Measurements from ENCODE around the gene VWF.

Gene VWF

DNA sequence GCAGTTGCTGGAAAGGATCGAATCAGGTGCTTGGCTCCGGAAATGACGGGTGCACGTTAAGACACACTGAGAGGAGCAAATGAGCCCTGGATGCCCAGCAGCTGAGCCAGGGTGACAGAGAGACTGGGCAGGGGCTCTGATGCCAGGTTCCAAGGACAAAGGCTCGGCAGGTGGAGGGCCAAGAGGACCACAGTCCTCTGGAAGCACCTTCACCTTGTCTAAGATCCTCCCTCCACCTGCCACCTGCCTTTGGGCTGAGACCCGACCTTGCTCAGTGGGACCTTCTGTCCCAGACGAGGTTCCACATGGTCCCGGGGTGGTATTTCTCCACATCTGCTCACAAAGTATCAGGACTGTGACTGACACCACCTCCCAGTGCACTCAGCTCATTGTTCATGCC is 180.4 kb downstream of the VWF start:
- Histone ChIP-seq H3K79me2 (ENCODE audit: low read length) (no peaks in the 10 kb centered on the region), H4K20me1 (ENCODE audit: insufficient read depth, low read length) (no peaks in the 10 kb centered on the region), H3K4me1 (ENCODE audit: low read length) (no peaks in the 10 kb centered on the region), H3K9ac (ENCODE audit: low read length) (no peak overlapping the region), H3K9me3 (ENCODE audit: insufficient read depth, low read length) (no peaks in the 10 kb centered on the region), H3K27me3 (ENCODE audit: low read depth, low read length) (peaks cover 4% of the 10 kb centered on the region; the same call in 1 of the 2 replicates), H3K27ac (ENCODE audit: low read length) (no peak overlapping the region), H3K4me2 (ENCODE audit: low read length) (no peak overlapping the region), H2AFZ (ENCODE audit: low read depth, low read length) (no peak overlapping the region), H3K36me3 (replicated peaks; ENCODE audit: low read depth, low read length) (no peaks in the 10 kb centered on the region), H3K4me3 (ENCODE audit: low read length) (no peak overlapping the region)
- TF ChIP-seq, protein P1, sequence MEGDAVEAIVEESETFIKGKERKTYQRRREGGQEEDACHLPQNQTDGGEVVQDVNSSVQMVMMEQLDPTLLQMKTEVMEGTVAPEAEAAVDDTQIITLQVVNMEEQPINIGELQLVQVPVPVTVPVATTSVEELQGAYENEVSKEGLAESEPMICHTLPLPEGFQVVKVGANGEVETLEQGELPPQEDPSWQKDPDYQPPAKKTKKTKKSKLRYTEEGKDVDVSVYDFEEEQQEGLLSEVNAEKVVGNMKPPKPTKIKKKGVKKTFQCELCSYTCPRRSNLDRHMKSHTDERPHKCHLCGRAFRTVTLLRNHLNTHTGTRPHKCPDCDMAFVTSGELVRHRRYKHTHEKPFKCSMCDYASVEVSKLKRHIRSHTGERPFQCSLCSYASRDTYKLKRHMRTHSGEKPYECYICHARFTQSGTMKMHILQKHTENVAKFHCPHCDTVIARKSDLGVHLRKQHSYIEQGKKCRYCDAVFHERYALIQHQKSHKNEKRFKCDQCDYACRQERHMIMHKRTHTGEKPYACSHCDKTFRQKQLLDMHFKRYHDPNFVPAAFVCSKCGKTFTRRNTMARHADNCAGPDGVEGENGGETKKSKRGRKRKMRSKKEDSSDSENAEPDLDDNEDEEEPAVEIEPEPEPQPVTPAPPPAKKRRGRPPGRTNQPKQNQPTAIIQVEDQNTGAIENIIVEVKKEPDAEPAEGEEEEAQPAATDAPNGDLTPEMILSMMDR (IDR thresholded peaks at IDR 0.05; ENCODE audit: low read depth, low read length) = no peak
- TF ChIP-seq EZH2phosphoT487 (IDR thresholded peaks at IDR 0.05; ENCODE audit: low read depth) = no peak

DNA sequence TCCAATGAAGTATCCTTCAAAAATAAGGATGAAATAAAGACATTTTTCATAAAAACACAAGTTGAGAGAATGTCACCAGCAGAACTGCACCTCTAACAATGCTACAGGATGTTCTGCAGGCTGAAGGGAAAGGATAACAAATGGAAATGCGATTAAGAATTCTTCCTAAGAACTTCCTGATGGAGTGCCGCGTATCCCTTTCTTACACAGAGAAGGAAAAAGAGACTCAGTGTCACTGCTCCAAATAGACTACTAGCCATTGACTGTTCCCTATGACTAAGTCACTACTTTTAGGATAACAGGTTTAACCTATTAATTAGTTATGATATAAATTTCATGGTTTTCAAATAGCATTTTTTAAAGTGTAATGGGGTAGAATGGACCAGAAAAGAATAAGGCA is 182.6 kb downstream of the VWF start:
- H2AFZ ChIP-seq (ENCODE audit: low read depth, low read length) = no peak overlapping the region
- H3K9ac ChIP-seq (ENCODE audit: low read length) = no peak overlapping the region
- TF ChIP-seq, protein P1 (IDR thresholded peaks at IDR 0.05; ENCODE audit: low read depth, low read length) = no peak
- no peak for TF ChIP-seq EZH2phosphoT487 (IDR thresholded peaks at IDR 0.05; ENCODE audit: low read depth)
- no peaks in the 10 kb centered on the region for H3K79me2 ChIP-seq (ENCODE audit: low read length)
- no peak overlapping the region for H3K4me2 ChIP-seq (ENCODE audit: low read length)
- H3K36me3 ChIP-seq (replicated peaks; ENCODE audit: low read depth, low read length) = no peaks in the 10 kb centered on the region
- no peaks in the 10 kb centered on the region for H3K4me1 ChIP-seq (ENCODE audit: low read length)
- H3K9me3 ChIP-seq (ENCODE audit: insufficient read depth, low read length) = no peaks in the 10 kb centered on the region
- H3K27me3 ChIP-seq (ENCODE audit: low read depth, low read length) = peaks cover 8% of the 10 kb centered on the region
- no peaks in the 10 kb centered on the region for H4K20me1 ChIP-seq (ENCODE audit: insufficient read depth, low read length)
- no peak overlapping the region for H3K4me3 ChIP-seq (ENCODE audit: low read length)
- no peak overlapping the region for H3K27ac ChIP-seq (ENCODE audit: low read length)

DNA sequence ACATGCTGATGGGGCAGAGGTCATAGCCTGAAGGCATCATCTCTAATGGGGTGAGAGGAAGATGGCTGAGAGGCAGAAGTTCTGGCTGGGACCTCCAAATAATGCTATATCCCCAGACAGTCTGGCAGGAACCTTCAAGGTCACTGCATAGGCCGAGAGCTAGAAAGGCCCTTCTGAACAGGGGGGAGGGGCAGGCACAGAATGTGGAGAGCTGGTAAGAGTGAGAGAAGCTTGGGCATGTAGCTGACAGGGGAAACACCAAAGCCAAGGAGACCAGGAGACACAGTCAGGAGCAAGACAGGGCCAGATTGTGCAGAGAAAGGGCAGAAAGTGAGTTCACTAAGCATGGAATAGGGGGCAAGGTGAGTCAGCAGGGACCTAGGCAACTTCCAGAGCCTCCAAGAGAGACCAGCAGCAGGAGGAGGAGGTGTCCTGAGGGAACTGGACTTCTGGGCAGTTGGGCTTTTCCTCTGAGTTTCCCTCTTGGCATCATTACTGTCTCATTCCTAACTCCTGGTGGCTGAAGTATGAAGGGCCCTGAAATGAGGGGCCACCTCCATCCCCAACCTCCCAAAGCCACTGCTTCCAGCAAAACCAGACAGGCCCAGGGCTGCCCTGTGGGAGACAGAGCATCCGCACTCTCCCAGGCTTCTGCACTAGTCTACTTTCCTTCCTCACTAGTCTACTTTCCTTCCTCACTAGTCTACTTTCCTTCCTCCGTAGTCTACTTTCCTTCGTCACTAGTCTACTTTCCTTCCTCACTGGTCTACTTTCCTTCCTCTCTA is 196.5 kb downstream of the VWF start:
- Histone ChIP-seq H3K36me3 (replicated peaks; ENCODE audit: low read depth, low read length) (no peaks in the 10 kb centered on the region), H3K9me3 (ENCODE audit: insufficient read depth, low read length) (no peaks in the 10 kb centered on the region), H3K27me3 (ENCODE audit: low read depth, low read length) (no peaks in the 10 kb centered on the region), H3K4me3 (ENCODE audit: low read length) (no peak overlapping the region), H3K4me1 (ENCODE audit: low read length) (no peaks in the 10 kb centered on the region), H2AFZ (ENCODE audit: low read depth, low read length) (no peak overlapping the region), H3K79me2 (ENCODE audit: low read length) (no peaks in the 10 kb centered on the region), H3K9ac (ENCODE audit: low read length) (no peak overlapping the region), H3K4me2 (ENCODE audit: low read length) (no peak overlapping the region), H3K27ac (ENCODE audit: low read length) (no peak overlapping the region), H4K20me1 (ENCODE audit: insufficient read depth, low read length) (no peaks in the 10 kb centered on the region)
- TF ChIP-seq EZH2phosphoT487 (IDR thresholded peaks at IDR 0.05; ENCODE audit: low read depth) = no peak
- TF ChIP-seq, protein P1 (IDR thresholded peaks at IDR 0.05; ENCODE audit: low read depth, low read length) = no peak

DNA sequence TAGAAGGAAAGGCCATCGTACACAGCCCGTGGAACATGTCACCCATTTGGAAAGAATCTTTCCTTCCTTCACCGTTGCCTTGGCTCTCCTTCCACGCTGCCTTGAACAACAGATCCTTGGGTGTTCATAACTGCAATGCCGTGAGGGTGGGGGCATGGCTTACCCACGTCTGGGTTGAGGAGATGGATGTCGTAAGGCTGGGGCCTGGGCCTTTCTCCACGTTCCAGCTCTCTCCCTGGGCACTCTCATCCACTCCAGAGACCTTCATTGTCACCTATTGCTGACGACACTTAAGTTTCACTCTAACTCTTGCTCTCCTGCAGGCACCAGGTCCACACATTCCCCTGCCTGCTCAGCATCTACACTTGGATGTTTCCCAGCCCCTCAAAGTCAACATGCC is 198.8 kb downstream of the VWF start:
- H3K9me3 ChIP-seq (ENCODE audit: insufficient read depth, low read length) = no peaks in the 10 kb centered on the region
- no peak overlapping the region for H3K4me2 ChIP-seq (ENCODE audit: low read length)
- no peaks in the 10 kb centered on the region for H3K79me2 ChIP-seq (ENCODE audit: low read length)
- H3K4me3 ChIP-seq (ENCODE audit: low read length) = no peak overlapping the region
- no peaks in the 10 kb centered on the region for H4K20me1 ChIP-seq (ENCODE audit: insufficient read depth, low read length)
- TF ChIP-seq EZH2phosphoT487 (IDR thresholded peaks at IDR 0.05; ENCODE audit: low read depth) = no peak
- H3K36me3 ChIP-seq (replicated peaks; ENCODE audit: low read depth, low read length) = no peaks in the 10 kb centered on the region
- no peak overlapping the region for H2AFZ ChIP-seq (ENCODE audit: low read depth, low read length)
- no peaks in the 10 kb centered on the region for H3K4me1 ChIP-seq (ENCODE audit: low read length)
- H3K27me3 ChIP-seq (ENCODE audit: low read depth, low read length) = no peaks in the 10 kb centered on the region
- H3K27ac ChIP-seq (ENCODE audit: low read length) = no peak overlapping the region
- no peak overlapping the region for H3K9ac ChIP-seq (ENCODE audit: low read length)
